HG02884 (cell line): ENCODE results near the gene DACH2.
"Not testable (repeated sequence)": the region's sequence is repeated elsewhere in the genome, so short reads cannot be mapped to it uniquely, and the experiment has no call there.

Experiments used
- ATAC-seq: cut with Tn5 transposase; IDR thresholded peaks from one replicate; pipeline ENCODE4 v1.9.1; 2021; ENCODE audit warnings: mild to moderate bottlenecking, moderate library complexity; ENCODE audit not compliant: unreplicated experiment

The DACH2 gene

DNA sequence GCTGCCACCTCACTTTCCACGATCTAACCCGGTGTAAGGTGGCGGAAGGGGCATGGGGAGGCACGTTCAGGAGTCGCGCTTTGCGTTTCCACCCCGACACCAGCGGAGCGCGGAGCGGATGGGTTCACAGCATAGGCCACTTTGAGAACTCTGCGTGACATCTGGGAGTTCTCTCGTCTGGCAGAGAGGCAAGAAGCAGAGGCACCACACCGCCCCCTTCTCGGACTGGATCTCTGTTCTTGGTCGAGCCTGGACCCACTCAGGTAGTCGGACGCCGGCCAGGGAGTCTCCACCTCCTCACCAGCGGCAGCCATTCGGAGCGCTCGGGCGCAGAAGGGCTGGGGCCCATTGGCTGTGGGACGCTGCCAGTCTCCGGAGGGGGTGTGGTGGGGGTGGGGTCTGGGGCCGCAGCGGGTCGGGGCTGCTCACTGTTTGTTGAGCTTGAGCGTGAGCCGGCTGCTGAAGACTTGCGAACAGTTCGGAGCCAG lies at the start of gene DACH2:
Gene DACH2, plus strand, starts transcription at position 428 of the 488 bp plus-strand sequence.
- peak; percentile 96 for ATAC-seq

DNA sequence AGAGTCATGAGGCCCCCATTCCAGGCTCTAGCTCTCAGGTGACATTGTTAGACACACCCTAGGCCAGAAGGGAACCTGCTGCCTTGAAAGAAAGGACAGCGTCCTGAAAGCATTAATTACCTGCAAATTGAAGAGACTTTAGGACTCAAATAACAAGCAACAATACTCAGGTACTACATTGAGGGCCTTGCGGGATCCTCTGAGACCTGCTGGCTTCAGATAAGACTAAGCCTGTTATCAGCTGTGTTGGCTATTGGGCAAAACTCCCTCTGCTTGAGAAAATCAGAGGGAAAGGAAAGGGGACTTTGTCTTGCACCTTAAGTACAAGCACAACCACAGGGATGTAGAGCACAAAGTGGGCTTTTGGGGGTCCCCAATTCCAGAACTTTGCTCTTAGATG lies 45.9 kb upstream of the DACH2 start:
- ATAC-seq = no peak

- ATAC-seq = no peak
Observed at GRCh38 chrX:86103061-86103460, 45.2 kb upstream of the DACH2 start.

- no peak for ATAC-seq
Observed at GRCh38 chrX:86104526-86104925, 43.7 kb upstream of the DACH2 start.

DNA sequence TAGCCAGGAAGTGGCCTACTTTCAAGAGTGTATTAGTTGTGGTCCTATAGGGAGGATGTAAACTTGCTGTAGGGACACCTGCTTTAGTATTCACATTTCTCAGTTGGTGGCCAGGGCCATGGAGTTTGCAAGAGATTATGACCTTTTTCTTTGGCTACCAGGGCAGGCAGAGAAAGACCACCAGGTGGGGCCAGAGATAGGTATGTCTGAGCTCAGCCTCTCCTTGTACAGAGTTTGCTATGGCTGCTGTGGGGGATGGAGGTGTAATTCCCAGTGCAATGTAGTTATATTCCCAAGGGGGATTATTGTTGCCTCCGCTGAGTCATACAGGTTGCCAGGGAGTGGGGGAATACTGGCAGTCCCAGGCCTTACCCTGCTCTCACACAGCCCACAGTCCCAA lies 26.3 kb upstream of the DACH2 start:
- no peak for ATAC-seq

- ATAC-seq = no peak
Observed at GRCh38 chrX:86133761-86134160, 14.5 kb upstream of the DACH2 start.

GRCh38 chrX:86137071-86137470 lies 11.2 kb upstream of the DACH2 start:
- ATAC-seq = no peak

GRCh38 chrX:86141786-86142185 lies 6.5 kb upstream of the DACH2 start:
- no peak for ATAC-seq

DNA sequence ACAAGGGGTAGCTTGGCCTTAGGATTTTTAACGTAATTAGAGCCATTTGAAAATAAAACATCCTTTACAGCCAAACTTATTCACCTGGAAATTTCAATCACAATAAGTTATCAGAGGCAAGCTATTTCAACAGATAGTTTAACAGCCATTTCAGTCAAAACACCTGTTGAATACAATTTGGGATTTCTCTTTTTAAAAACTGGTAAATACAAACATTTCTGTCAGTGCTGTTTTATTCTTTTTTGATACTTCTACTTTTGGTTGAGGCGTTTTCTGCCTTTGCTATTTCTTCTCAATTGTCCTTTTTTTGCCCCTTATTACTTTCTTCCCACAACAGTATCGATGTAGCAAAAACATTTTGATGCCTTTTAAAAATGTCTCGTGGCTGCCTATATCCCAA lies 2.1 kb upstream of the DACH2 start:
- ATAC-seq = no peak

DNA sequence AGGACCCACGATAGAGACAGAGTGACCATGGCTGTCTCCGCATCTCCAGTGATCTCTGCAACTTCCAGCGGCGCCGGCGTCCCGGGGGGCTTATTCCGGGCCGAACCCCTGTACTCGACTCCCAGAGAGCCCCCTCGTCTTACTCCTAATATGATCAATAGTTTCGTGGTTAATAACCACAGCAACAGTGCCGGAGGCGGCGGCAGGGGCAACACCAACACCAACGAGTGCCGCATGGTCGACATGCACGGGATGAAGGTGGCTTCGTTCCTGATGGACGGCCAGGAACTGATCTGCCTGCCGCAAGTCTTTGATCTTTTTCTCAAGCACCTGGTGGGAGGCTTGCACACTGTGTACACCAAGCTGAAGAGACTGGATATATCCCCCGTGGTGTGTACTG lies 343 bp downstream of the DACH2 start:
- ATAC-seq = no peak

DNA sequence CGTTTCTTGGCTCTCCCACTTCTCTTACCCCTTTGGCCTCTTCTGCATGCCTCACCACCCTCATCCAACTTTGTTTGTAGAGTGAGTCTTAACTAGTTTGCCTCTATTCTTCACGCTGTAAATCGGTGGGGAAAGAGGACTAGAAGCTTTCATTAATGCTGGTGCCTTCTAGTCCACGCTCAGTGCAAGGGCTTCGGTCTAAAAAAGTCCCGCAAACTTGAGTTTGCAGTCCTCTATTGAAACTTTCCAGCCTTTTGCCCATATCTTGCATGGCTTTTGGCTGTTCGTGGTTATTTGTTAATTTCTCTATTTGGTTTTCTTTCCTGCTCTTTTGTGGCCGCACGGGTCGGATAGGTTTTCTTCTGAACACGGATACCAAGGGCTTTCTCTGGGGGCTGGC lies 868 bp downstream of the DACH2 start:
- no peak for ATAC-seq

DNA sequence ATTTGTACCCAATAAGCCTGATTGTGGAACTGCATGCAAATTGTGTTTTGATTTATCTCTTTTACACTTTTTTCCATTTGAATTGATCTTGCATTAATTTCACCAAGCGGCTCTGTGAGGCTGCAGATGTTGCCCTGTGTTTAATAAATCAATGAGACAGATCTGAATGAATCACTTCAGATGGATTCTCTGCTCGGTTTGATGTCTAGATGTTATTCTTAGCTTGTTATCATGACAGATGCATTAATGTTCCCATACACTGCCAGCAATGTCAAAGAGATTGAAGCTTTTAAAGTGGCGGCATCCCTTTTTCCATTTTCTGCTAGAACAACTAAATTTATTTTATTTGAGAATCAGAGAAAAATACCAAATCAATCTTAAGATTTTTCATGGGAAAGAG lies 6.3 kb downstream of the DACH2 start:
- no peak for ATAC-seq

GRCh38 chrX:86171366-86171765 lies 23.1 kb downstream of the DACH2 start:
- no peak for ATAC-seq

DNA sequence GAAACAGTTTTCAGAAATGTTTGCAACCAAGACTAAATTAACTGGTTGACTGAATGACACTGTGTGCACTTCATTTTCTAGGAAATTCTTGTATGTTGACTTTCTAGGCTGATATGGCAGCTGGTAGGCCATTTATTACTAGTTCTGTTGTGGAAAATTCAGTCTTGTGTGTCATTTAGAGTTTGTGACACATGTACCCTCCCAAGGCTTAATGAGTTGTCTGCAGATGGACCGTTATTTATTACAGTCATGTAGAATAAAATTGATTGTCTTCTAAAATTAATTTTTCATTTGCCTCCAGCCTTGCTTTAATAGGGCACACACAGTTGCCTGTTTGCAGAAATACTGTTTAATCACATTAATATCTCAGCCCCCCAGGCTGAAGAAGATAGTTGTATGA lies 30.7 kb downstream of the DACH2 start:
- no peak for ATAC-seq

DNA sequence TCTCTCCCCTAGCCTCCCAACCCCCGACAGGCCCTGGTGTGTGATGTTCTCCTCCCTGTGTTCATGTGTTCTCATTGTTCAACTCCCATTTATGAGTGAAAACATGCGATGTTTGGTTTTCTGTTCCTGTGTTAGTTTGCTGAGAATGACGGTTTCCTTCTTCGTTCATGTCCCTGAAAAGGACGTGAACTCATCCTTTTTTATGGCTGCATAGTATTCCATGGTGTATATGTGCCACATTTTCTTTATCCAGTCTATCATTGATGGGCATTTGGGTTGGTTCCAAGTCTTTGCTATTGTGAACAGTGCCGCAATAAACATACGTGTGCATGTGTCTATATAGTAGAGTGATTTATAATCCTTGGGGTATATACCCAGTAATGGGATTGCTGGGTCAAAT lies 33.1 kb downstream of the DACH2 start:
- not testable (repeated sequence) for ATAC-seq

DNA sequence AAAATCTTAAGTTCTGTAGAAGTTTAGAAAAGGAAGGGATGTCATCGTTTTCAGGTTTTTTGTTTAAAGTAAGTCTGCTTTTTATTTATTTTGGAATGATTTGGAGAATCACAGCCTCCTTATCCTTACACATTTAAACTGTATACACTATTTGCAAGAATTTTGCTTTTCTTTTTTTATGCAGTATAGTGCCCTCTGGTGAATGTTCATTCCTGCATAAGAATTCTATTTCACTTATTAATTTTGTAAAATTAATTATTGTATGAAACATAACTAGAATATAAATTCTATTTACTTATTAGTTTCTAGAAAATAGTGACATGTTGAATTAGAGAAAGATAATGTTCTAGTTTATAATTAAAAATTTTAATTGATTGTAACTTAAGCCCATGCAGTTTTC lies 44.6 kb downstream of the DACH2 start:
- ATAC-seq = no peak

DNA sequence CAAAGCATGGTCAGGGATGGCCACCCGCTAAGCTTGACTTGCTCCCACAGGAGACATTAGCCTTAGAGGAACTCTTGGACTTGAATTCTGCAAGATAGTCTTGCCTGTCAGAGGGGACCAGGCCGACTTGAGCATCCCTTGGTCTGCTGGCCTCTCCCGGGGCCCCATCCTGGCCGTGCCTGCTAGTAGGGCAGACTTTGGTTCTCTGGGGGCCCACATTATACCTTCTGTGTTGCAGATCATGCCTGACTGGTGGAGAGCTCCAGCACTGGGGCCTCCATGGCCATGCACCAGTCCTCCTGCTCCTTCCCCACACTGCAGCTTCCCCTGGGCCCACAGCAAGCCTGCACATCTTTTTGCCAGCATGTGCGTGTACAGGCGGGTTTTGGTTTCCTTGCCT lies 46.5 kb downstream of the DACH2 start:
- ATAC-seq = no peak

DNA sequence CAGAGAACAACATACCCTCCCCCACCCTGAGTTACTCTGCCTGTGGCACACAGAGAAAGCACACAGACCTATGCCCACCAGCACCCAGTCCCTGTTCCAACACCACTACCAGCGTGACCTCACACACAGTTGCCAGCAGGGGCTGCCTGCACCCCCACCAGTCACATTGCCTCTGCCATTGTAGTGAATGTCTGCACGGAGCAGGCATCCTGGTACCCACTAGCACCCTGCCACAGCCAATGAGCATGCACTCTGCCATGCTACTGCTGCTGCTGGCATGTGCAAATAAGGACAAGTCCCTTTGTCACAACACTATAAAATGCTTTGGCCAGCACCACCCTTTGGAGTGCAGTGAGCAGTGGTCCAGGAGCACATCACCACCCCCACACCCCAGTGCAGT lies 47.1 kb downstream of the DACH2 start:
- no peak for ATAC-seq

- ATAC-seq = no peak
Observed at GRCh38 chrX:86197815-86198214, 49.6 kb downstream of the DACH2 start.

GRCh38 chrX:86210772-86211171 lies 62.5 kb downstream of the DACH2 start:
- ATAC-seq = no peak

GRCh38 chrX:86215260-86215659 lies 67.0 kb downstream of the DACH2 start:
- ATAC-seq = no peak

DNA sequence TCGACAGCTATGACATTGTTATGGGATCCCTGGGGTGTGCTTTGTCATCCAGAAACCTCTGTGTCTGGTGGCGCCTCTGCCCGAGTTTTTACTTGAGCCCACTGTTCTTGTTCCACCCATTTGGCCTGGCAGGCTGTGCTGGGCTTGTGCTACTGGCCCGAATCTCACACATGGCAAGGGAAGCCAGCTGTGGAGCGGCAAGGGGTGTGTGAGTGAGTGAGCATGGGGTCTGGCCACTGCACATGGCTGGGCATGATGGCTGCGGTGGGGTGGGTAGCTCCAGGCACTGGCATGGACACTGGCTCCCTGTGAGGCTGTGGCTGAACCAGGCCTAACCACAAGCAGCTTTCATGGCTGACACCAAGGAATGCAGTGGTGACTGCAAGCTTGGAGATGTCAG lies 89.2 kb downstream of the DACH2 start:
- ATAC-seq = no peak

DNA sequence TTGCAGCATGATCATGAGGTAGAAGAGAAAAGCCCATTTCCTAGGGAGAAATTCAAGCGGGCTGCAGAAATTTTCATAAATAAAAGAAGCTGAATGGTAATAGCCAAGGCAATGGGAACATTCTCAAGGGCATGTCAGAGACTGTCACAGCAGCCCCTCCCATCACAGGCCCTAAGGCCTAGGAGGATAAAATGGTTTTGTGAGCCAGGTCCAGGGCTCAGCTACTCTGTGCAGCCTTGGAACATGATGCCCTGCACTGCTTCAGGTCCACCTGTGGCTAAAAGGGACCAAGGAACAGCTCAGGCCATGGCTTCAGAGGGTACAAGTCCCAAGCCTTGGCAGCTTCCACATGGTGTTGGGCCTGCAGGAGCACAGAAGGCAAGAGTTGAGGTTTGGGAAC lies 93.3 kb downstream of the DACH2 start:
- no peak for ATAC-seq

- ATAC-seq = no peak
Observed at GRCh38 chrX:86263526-86263925, 115.3 kb downstream of the DACH2 start.
